Measurements from ENCODE around the gene UNC13A.
A peak's percentile ranks its signal among the peaks of the same experiment; 100 is the strongest.

The UNC13A gene

DNA sequence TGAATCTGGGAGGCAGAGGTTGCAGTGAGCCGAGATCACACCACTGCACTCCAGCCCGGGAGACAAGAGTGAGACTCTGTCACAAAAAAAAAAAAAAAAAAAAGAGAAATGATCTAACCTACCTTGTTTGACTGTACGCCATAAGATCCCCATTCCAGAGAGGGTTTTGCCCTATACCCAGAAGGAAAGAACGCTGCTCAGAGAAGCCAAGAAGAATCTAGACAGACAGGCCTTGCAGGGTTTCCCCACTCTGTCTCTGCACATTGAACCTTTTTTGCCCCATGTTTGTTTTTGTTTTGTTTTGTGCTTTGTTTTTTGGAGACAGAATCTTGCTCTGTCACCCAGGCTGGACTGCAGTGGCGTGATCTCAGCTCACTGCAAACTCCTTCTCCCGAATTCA is 23.7 kb upstream of the UNC13A start:
- no peak overlapping the region for H3K4me3 ChIP-seq (ENCODE audit: low read length)
- no peak for DNase-seq (ENCODE audit: low read depth)
- TF ChIP-seq, protein P1, sequence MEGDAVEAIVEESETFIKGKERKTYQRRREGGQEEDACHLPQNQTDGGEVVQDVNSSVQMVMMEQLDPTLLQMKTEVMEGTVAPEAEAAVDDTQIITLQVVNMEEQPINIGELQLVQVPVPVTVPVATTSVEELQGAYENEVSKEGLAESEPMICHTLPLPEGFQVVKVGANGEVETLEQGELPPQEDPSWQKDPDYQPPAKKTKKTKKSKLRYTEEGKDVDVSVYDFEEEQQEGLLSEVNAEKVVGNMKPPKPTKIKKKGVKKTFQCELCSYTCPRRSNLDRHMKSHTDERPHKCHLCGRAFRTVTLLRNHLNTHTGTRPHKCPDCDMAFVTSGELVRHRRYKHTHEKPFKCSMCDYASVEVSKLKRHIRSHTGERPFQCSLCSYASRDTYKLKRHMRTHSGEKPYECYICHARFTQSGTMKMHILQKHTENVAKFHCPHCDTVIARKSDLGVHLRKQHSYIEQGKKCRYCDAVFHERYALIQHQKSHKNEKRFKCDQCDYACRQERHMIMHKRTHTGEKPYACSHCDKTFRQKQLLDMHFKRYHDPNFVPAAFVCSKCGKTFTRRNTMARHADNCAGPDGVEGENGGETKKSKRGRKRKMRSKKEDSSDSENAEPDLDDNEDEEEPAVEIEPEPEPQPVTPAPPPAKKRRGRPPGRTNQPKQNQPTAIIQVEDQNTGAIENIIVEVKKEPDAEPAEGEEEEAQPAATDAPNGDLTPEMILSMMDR (conservative IDR thresholded peaks at IDR 0.05; ENCODE audit: low read depth, low read length), result no peak

DNA sequence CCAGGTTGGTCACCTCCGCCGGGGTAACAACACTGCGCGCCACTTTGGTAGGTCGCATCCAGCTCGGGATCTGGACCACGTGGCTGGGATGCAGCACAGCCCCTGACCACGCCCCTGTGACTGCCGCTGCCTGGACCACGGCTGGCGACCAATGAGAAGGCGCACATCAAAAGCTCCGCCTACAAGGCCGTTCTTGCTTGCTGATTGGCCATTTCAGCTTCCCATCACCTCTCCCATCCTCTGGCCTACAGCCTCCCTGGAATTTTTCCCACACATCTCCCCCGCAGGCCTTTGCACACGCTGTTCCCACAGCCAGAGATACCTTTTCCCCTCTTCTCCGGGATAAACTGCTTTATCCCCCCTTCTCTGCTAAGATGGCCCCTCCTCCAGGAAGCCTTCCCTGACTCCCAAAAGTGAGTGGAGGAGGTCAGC is 18.6 kb upstream of the UNC13A start:
- TF ChIP-seq, protein P1 (conservative IDR thresholded peaks at IDR 0.05; ENCODE audit: low read depth, low read length), result no peak
- no peak overlapping the region for H3K4me3 ChIP-seq (ENCODE audit: low read length)
- DNase-seq (ENCODE audit: low read depth), result no peak

DNA sequence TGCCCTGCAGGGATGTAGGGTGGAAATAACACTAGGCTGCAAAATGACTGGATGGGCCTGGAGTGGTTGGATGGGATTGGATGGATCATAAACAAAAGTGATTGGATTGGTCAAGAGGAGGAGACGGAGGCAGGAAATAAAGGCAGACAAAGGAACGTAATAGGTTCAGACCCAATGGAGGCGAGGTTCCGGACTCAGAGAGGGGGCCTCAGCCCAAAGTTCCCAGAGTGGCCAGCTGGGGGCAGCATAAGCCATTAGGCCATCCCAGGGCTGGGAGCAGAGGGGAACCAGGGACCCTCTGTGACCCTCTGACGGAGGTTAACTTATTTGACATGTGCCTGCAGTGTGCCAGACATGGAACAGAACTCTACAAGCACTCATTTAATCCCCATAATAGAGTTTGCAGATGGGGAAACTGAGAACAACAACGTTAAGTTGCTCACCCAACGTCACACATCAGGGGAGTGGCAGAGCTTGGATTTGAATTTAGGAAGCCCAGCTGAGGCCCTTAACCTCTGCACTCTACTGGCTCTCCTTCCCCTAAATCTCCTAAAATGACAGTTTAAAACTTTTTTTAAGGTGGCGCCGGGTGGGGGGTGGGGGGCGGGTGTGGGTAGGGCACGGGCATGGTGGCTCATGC is 15.8 kb upstream of the UNC13A start:
- no peak for DNase-seq (ENCODE audit: low read depth)
- TF ChIP-seq, protein P1 (conservative IDR thresholded peaks at IDR 0.05; ENCODE audit: low read depth, low read length), result peak; percentile 85
- H3K4me3 ChIP-seq (ENCODE audit: low read length), result no peak overlapping the region

DNA sequence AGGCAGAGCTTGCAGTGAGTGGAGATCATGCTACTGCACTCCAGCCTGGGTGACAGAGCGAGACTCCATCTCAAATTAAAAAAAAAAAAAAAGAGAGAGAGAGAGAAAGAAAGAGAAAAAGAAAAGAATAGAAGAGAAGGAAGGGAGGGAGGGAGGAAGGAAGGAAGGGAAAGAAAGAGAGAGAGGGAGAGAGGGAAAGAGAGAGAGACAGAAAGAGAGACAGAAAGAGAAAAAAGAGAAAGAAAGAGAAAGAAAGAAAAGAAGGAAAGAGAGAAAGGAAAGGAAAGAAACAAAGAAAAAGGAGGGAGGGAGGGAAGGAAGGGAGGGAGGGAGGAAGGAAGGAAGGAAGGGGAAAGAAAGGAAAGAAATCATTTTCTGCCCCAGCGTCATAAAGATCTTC is 7.0 kb upstream of the UNC13A start:
- TF ChIP-seq, protein P1 (conservative IDR thresholded peaks at IDR 0.05; ENCODE audit: low read depth, low read length), result no peak
- no peak overlapping the region for H3K4me3 ChIP-seq (ENCODE audit: low read length)
- no peak for DNase-seq (ENCODE audit: low read depth)

DNA sequence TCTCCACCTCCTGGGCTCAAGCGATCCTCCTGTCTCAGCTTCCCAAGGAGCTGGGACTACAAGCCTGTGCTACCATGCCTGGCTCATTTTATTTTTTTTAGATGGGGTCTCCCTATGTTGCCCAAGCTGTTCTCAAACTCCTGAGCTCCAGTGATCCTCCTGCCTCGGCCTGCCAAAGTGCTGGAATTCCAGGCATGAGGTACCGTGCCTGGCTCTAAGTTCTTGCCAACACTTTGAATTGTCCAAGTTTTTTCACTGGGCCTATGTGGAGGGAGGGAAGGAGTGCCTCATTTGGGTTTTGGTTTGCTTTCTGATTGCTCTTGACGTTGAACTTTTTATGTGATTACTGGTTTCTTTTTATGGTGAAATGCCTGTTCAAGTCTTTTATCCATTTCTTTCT is 4.4 kb upstream of the UNC13A start:
- TF ChIP-seq, protein P1 (conservative IDR thresholded peaks at IDR 0.05; ENCODE audit: low read depth, low read length), result no peak
- H3K4me3 ChIP-seq (ENCODE audit: low read length), result no peak overlapping the region
- no peak for DNase-seq (ENCODE audit: low read depth)

DNA sequence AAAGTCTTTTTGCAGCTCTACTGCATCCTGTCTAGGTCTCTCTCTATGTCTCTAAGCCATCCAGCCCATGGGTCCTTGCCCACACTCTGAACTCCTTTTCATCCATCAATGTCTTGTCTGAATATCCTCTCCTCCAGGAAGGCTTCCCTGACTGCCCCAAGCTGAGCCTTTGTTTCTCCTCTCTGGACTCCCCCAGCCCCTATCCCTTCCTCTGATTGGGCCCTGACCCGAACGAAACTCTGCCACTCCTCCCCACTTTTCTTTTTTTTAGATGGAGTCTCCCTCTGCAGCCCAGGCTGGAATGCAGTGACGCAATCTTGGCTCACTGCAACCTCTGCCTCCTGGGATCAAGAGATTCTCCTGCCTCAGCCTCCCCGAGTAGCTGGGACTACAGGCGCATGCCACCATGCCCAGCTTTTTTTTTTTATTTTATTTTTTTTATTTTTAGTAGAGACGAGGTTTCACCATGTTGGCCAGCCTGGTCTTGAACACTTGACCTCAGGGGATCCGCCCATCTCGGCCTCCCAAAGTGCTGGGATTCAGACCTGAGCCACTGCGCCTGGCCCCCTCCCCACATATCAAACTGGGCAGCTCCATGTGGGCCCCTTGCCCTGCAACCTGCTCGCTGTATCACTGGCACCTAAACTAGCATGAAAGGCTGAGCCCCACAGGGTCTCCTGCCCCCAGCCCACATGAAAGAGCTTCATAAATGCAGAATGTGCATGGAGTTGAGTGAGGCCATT is 870 bp upstream of the UNC13A start:
- no peak overlapping the region for H3K4me3 ChIP-seq (ENCODE audit: low read length)
- TF ChIP-seq, protein P1 (conservative IDR thresholded peaks at IDR 0.05; ENCODE audit: low read depth, low read length), result no peak
- DNase-seq (ENCODE audit: low read depth), result no peak

Data from retinal pigment epithelial cell (primary cell).